ENCODE results near the gene MCC. TPM values are rescaled to one million over a fixed set of nuclear protein-coding genes. Genes with fewer than 3 reads are reported as not detected.

MCC gene
- total RNA-seq, 1 experiment from 2014 or later, result 7.6 TPM

DNA sequence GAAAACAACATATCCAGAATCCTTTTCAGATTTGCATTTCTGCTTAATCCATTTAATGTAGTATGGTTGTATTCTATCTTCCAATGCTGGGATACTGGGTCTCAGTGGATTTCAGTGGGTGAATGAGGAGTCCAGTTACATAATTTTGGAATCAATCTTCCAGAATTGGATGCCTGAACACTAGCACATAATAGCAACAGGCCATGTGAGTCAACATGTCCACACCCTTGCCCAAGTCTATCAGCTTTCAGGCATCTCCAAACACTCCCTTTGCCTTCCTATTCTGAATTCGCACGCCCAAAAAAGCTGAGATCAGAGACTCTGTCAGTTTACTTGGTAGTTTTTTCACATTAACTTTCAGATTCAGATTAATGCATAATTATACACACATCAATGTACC is 256.0 kb downstream of the MCC start:
- Mint-ChIP-seq H3K36me3 (ENCODE audit: insufficient read depth in 1 of 3, low read depth in 3 of 3) (no peaks in the 10 kb centered on the region), H3K27me3 (ENCODE audit: low read depth) (no peaks in the 10 kb centered on the region), H3K4me1 (peaks cover 46 to 62% of the 10 kb centered on the region in 2 experiments), H3K27ac (no peak overlapping the region), H3K4me3 (no peak overlapping the region), H3K9me3 (no peaks in the 10 kb centered on the region)
- Histone ChIP-seq H3K23me2 (ENCODE audit: insufficient read length, low read depth, low read length, poor library complexity, severe bottlenecking) (no peaks in the 10 kb centered on the region), H3K9me3 (ENCODE audit: control insufficient read depth, low read depth, low read length) (no peaks in the 10 kb centered on the region), H3K56ac (ENCODE audit: insufficient read length, low read depth, low read length) (no peak overlapping the region), H2AFZ (ENCODE audit: low read length) (no peak overlapping the region), H2BK20ac (ENCODE audit: low read depth, low read length, poor library complexity, severe bottlenecking) (no peak overlapping the region), H3K23ac (ENCODE audit: insufficient read length, low read depth, low read length) (no peak overlapping the region), H2BK5ac (ENCODE audit: insufficient read length, low read length) (no peak overlapping the region), H2BK120ac (ENCODE audit: low read depth, low read length, poor library complexity, severe bottlenecking) (no peak overlapping the region), H3K27me3 (ENCODE audit: insufficient read depth, low read length) (no peaks in the 10 kb centered on the region), H3T11ph (ENCODE audit: low read length) (no peak overlapping the region), H3K4me2 (ENCODE audit: insufficient read depth, insufficient read length, low read length) (no peak overlapping the region), H4K5ac (ENCODE audit: insufficient read length, low read depth, low read length) (no peak overlapping the region), H2BK15ac (ENCODE audit: low read depth, low read length) (no peak overlapping the region), H3K4me1 (ENCODE audit: insufficient read depth, low read length) (peaks cover 13% of the 10 kb centered on the region; the same call in 1 of the 2 replicates), H2AK5ac (ENCODE audit: insufficient read length, low read length) (no peak overlapping the region), H3K9ac (ENCODE audit: extremely low read depth, insufficient read length, low read length) (no peak overlapping the region), H4K8ac (replicated peaks; ENCODE audit: insufficient read length, low read depth, low read length) (no peak overlapping the region), H4K20me1 (ENCODE audit: control insufficient read depth, insufficient read depth, insufficient read length) (no peaks in the 10 kb centered on the region), H2BK12ac (ENCODE audit: insufficient read length, low read depth, low read length) (no peak overlapping the region), H3K18ac (ENCODE audit: insufficient read length, low read depth, low read length) (no peak overlapping the region), H4K91ac (ENCODE audit: insufficient read length, low read depth, low read length) (no peak overlapping the region), H3K4ac (ENCODE audit: low read depth, low read length) (no peak overlapping the region), H3K79me2 (ENCODE audit: insufficient read depth, low read length) (no peaks in the 10 kb centered on the region), H3K27ac (ENCODE audit: insufficient read length, low read depth, low read length) (no peak overlapping the region), H3K14ac (ENCODE audit: insufficient read depth, low read length) (no peak overlapping the region), H3K79me1 (ENCODE audit: insufficient read depth, low read depth, low read length, poor library complexity, severe bottlenecking) (no peaks in the 10 kb centered on the region)
- WGBS (ENCODE audit: extremely low coverage, insufficient read length, low lambda C conversion rate), result no CpG with 5 or more reads among the region's 2 CpGs
- no peak for DNase-seq
- TF ChIP-seq CTCF (conservative IDR thresholded peaks at IDR 0.05), result no peak

Data from H9 (cell line).